H9 (cell line): ENCODE measurements around the gene ST6GALNAC1. TPM values are rescaled to one million over a fixed set of nuclear protein-coding genes. Genes with fewer than 3 reads are reported as not detected.

ENCODE experiments used
- DNase-seq: peaks from one replicate; pipeline ENCODE4 v3.0.0-alpha.2; 2017
- H2AFZ ChIP-seq: one replicate; pipeline ENCODE4 v1.6.1; 2013; ENCODE audit warnings: mild to moderate bottlenecking, low read length, control low read depth, moderate library complexity
- H2AK5ac ChIP-seq: 2 replicates; pipeline ENCODE4 v1.6.1; 2013; ENCODE audit warnings: low read length, control low read depth, mixed read lengths; ENCODE audit not compliant: insufficient read length
- H2BK120ac ChIP-seq: one replicate; pipeline ENCODE4 v1.6.1; 2013; ENCODE audit warnings: low read depth, mild to moderate bottlenecking, low read length, control low read depth, inconsistent platforms; ENCODE audit not compliant: poor library complexity, severe bottlenecking
- H2BK12ac ChIP-seq: 2 replicates; pipeline ENCODE4 v1.6.1; 2013; ENCODE audit warnings: low read length, control low read depth, mixed read lengths, low read depth; ENCODE audit not compliant: insufficient read length
- H2BK15ac ChIP-seq: 2 replicates; pipeline ENCODE4 v1.6.1; 2013; ENCODE audit warnings: low read depth, low read length, control low read depth
- H2BK20ac ChIP-seq: one replicate; pipeline ENCODE4 v1.6.1; 2013; ENCODE audit warnings: low read depth, mild to moderate bottlenecking, low read length, control low read depth, inconsistent platforms; ENCODE audit not compliant: poor library complexity, severe bottlenecking
- H2BK5ac ChIP-seq: 2 replicates; pipeline ENCODE4 v1.6.1; 2013; ENCODE audit warnings: low read length, control low read depth, mixed read lengths; ENCODE audit not compliant: insufficient read length
- H3K14ac ChIP-seq: 2 replicates; pipeline ENCODE4 v1.6.1; 2013; ENCODE audit warnings: low read length, control low read depth; ENCODE audit not compliant: insufficient read depth
- H3K18ac ChIP-seq: 2 replicates; pipeline ENCODE4 v1.6.1; 2013; ENCODE audit warnings: low read depth, mild to moderate bottlenecking, mixed read lengths, low read length, control low read depth; ENCODE audit not compliant: insufficient read length
- H3K23ac ChIP-seq: 2 replicates; pipeline ENCODE4 v1.6.1; 2013; ENCODE audit warnings: low read length, control low read depth, mixed read lengths, low read depth; ENCODE audit not compliant: insufficient read length
- H3K23me2 ChIP-seq: 2 replicates; pipeline ENCODE4 v1.6.1; 2013; ENCODE audit warnings: low read depth, mild to moderate bottlenecking, mixed read lengths, low read length, control low read depth; ENCODE audit not compliant: insufficient read length, poor library complexity, severe bottlenecking
- H3K27ac ChIP-seq: 2 replicates; pipeline ENCODE4 v1.5.1; 2013; ENCODE audit warnings: low read length, control low read depth, mixed read lengths, low read depth; ENCODE audit not compliant: insufficient read length
- H3K27me3 ChIP-seq: 2 replicates; pipeline ENCODE4 v1.6.1; 2013; ENCODE audit warnings: low read length, control low read depth, inconsistent platforms; ENCODE audit not compliant: insufficient read depth
- H3K4ac ChIP-seq: 2 replicates; pipeline ENCODE4 v1.6.1; 2013; ENCODE audit warnings: low read depth, mild to moderate bottlenecking, control low read depth, inconsistent platforms, low read length, moderate library complexity
- H3K4me1 ChIP-seq: 2 replicates; pipeline ENCODE4 v1.6.1; 2013; ENCODE audit warnings: low read length, control low read depth, inconsistent platforms; ENCODE audit not compliant: insufficient read depth
- H3K4me2 ChIP-seq: 2 replicates; pipeline ENCODE4 v1.6.1; 2013; ENCODE audit warnings: low read length, control low read depth, mixed read lengths; ENCODE audit not compliant: insufficient read length, insufficient read depth
- H3K56ac ChIP-seq: 2 replicates; pipeline ENCODE4 v1.6.1; 2013; ENCODE audit warnings: low read depth, mild to moderate bottlenecking, mixed read lengths, low read length, control low read depth; ENCODE audit not compliant: insufficient read length
- H3K79me1 ChIP-seq: 2 replicates; pipeline ENCODE4 v1.6.1; 2013; ENCODE audit warnings: low read depth, mild to moderate bottlenecking, moderate library complexity, low read length, control low read depth, inconsistent platforms; ENCODE audit not compliant: insufficient read depth, poor library complexity, severe bottlenecking
- H3K79me2 ChIP-seq: 2 replicates; pipeline ENCODE4 v1.6.1; 2013; ENCODE audit warnings: low read length, control low read depth, inconsistent platforms; ENCODE audit not compliant: insufficient read depth
- H3K9ac ChIP-seq: 2 replicates; pipeline ENCODE4 v1.6.1; 2013; ENCODE audit warnings: low read length, control low read depth, mixed read lengths; ENCODE audit not compliant: insufficient read length; ENCODE audit errors: extremely low read depth
- H3K9me3 ChIP-seq: one replicate; pipeline ENCODE4 v1.6.1; 2013; ENCODE audit warnings: low read depth, low read length, inconsistent platforms; ENCODE audit not compliant: control insufficient read depth
- H3T11ph ChIP-seq: one replicate; pipeline ENCODE4 v1.6.1; 2013; ENCODE audit warnings: mild to moderate bottlenecking, low read length, control low read depth, inconsistent platforms
- H4K20me1 ChIP-seq: one replicate; pipeline ENCODE4 v1.6.1; 2013; ENCODE audit not compliant: control insufficient read depth, insufficient read length, insufficient read depth
- H4K5ac ChIP-seq: 2 replicates; pipeline ENCODE4 v1.6.1; 2013; ENCODE audit warnings: low read depth, mild to moderate bottlenecking, mixed read lengths, low read length, control low read depth; ENCODE audit not compliant: insufficient read length
- H4K8ac ChIP-seq: replicated peaks from 2 replicates; pipeline ENCODE4 v1.6.1; 2013; ENCODE audit warnings: low read length, control low read depth, mixed read lengths, low read depth; ENCODE audit not compliant: insufficient read length
- H4K91ac ChIP-seq: 2 replicates; pipeline ENCODE4 v1.6.1; 2013; ENCODE audit warnings: low read depth, mild to moderate bottlenecking, moderate library complexity, mixed read lengths, low read length, control low read depth; ENCODE audit not compliant: insufficient read length
- H3K27ac Mint-ChIP-seq, 3 experiments: 2 replicates in 2 of 3; 3 replicates in 1 of 3; pipeline ENCODE4 v1.8.0; 2020 to 2021; ENCODE audit warnings: mixed read lengths in 3 of 3, mild to moderate bottlenecking in 1 of 3, moderate library complexity in 1 of 3
- H3K27me3 Mint-ChIP-seq: 2 replicates; pipeline ENCODE4 v1.8.0; 2021; ENCODE audit warnings: low read depth, mild to moderate bottlenecking, moderate library complexity, mixed read lengths
- H3K36me3 Mint-ChIP-seq, 3 experiments: 2 replicates in 2 of 3; 3 replicates in 1 of 3; pipeline ENCODE4 v1.8.0; 2020 to 2021; ENCODE audit warnings: low read depth in 3 of 3, mixed read lengths in 3 of 3; ENCODE audit not compliant: insufficient read depth in 1 of 3
- H3K4me1 Mint-ChIP-seq, 2 experiments: 2 replicates each; pipeline ENCODE4 v1.8.0; 2020; ENCODE audit warnings: mixed read lengths in 2 of 2
- H3K4me3 Mint-ChIP-seq, 2 experiments: 2 replicates in 1 of 2; 3 replicates in 1 of 2; pipeline ENCODE4 v1.8.0; 2020 to 2021; ENCODE audit warnings: mild to moderate bottlenecking in 2 of 2, mixed read lengths in 2 of 2, moderate library complexity in 1 of 2
- H3K9me3 Mint-ChIP-seq, 2 experiments: 2 replicates in 1 of 2; 3 replicates in 1 of 2; pipeline ENCODE4 v1.8.0; 2020; ENCODE audit warnings: mild to moderate bottlenecking in 2 of 2, mixed read lengths in 2 of 2, moderate library complexity in 1 of 2
- CTCF ChIP-seq: fragments of 200-600 bp; sonication (generic); conservative IDR thresholded peaks from 3 replicates; pipeline ENCODE4 v1.8.0; 2021; ENCODE audit warnings: antibody characterized with exemption, mild to moderate bottlenecking
- WGBS: extraction: QIAGEN DNeasy Blood & Tissue Kit; methylation state at CpG from one replicate; pipeline ENCODE4 v1.1.7; 2013; ENCODE audit warnings: missing lambda C conversion rate, low lambda C conversion rate, mixed read lengths; ENCODE audit not compliant: insufficient read length; ENCODE audit errors: extremely low coverage; 5-methylcytosine and 5-hydroxymethylcytosine counted together
- total RNA-seq: library from RNA; stranded (reverse); gene quantifications from 2 replicates; pipeline ENCODE4 v1.2.1, GENCODE V29; 2021

ST6GALNAC1 gene
- total RNA-seq, 1 experiment from 2014 or later, result not detected

GRCh38 chr17:76678330-76678729 is 34.8 kb upstream of the ST6GALNAC1 start:
- Histone ChIP-seq H3K79me1 (no peaks in the 10 kb centered on the region), H3K4ac (no peak overlapping the region), H3K18ac (no peak overlapping the region), H3K27ac (no peak overlapping the region), H2BK20ac (no peak overlapping the region), H2BK12ac (no peak overlapping the region), H3K4me1 (no peaks in the 10 kb centered on the region), H3K27me3 (no peaks in the 10 kb centered on the region), H4K8ac (no peak overlapping the region), H2BK120ac (no peak overlapping the region), H2BK5ac (no peak overlapping the region), H4K20me1 (no peaks in the 10 kb centered on the region), H3K23ac (no peak overlapping the region), H3T11ph (no peak overlapping the region), H3K79me2 (no peaks in the 10 kb centered on the region), H2AK5ac (no peak overlapping the region), H3K4me2 (no peak overlapping the region), H4K91ac (no peak overlapping the region), H3K9ac (no peak overlapping the region), H2BK15ac (no peak overlapping the region), H3K23me2 (no peaks in the 10 kb centered on the region), H3K14ac (no peak overlapping the region; the same call in 1 of the 2 replicates), H2AFZ (no peak overlapping the region), H3K9me3 (no peaks in the 10 kb centered on the region), H4K5ac (no peak overlapping the region), H3K56ac (no peak overlapping the region)
- Mint-ChIP-seq H3K36me3 (peaks cover 0 to 4% (median 0%) of the 10 kb centered on the region in 3 experiments; a peak in 1 of 7 replicates), H3K9me3 (no peaks in the 10 kb centered on the region), H3K27me3 (no peaks in the 10 kb centered on the region; the same call in 1 of the 2 replicates), H3K4me3 (no peak overlapping the region), H3K27ac (no peak overlapping the region), H3K4me1 (peaks cover 6 to 11% of the 10 kb centered on the region in 2 experiments)
- no peak for TF ChIP-seq CTCF
- DNase-seq, result no peak
- no CpG with 5 or more reads among the region's 12 CpGs for WGBS
